Stimulated activated CD8-positive, alpha-beta memory T cell treated with anti-CD3 and anti-CD28 coated beads, Interleukin-12 subunit alpha, Interleukin-12 subunit beta, amount 100 ng/mL, for 4 hours (primary cell): ENCODE measurements around the gene PAQR5.
"Not testable (repeated sequence)": the region's sequence is repeated elsewhere in the genome, so short reads cannot be mapped to it uniquely, and the experiment has no call there.

ENCODE experiments used
- DNase-seq: peaks from one replicate; pipeline ENCODE4 v3.0.0-alpha.2; 2020; ENCODE audit warnings: low read depth

Gene PAQR5

GRCh38 chr15:69357773-69358771 is 59.4 kb downstream of the PAQR5 start:
- no peak for DNase-seq

DNA sequence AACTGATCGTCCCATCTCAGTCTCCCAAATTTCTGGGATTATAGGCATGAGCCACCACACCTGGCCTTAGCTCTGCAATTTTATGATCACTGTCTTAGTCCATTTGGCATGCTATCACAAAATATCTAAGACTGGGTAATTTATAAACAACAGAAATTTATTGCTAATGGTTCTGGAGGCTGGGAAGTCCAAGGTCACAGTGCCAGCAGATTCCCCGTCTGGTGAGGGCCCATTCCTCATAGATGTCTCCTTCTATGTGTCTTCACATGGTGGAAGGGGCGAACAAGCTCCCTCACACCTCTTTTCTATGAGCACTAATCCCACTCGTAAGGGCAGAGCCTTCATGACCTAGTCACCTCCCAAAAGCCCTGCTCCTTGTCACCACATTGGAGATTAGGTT is 60.1 kb downstream of the PAQR5 start:
- DNase-seq, result no peak

DNA sequence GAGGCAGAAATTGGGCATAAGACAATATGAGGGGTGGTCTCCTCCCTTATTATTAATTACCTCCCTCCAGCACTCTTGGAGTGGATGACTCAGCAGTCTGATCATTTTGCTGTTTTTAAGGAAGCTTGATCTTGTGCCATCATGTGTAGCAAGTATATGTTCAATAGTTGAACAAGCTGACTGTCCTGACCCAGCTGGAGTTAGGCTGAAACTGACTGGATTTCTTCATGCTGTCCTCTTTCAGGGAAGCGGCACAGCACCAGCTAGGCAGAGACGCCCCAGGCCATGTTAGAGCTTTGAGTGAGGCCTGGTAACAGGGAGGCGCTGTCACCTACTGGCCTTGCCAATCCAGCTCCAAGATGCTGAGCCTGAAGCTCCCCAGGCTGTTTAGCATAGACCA is 61.0 kb downstream of the PAQR5 start:
- no peak for DNase-seq

- DNase-seq, result no peak
Measured at GRCh38 chr15:69360642-69361041, 61.9 kb downstream of the PAQR5 start.

GRCh38 chr15:69367236-69367635 is 68.5 kb downstream of the PAQR5 start:
- DNase-seq, result no peak

- DNase-seq, result no peak
Measured at GRCh38 chr15:69369631-69370030, 70.9 kb downstream of the PAQR5 start.

DNA sequence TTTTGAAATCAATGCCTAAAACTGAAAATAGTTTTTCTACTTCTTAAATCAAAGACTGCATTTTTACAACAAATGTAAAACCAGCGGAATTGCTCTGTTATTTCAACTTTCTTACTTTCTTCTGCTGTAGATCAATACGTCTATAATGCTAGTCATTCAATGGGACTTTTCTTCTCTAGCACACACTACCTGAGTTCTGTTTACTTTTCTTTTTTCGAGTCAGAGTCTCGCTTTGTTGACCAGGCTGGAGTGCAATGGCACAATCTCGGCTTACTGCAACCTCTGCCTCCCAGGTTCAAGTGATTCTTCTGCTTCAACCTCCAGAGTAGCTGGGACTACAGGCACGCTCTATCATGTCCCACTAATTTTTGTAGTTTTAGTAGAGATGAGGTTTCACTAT is 74.7 kb downstream of the PAQR5 start:
- no peak for DNase-seq

- no peak for DNase-seq
Measured at GRCh38 chr15:69375151-69375790, 76.6 kb downstream of the PAQR5 start.

GRCh38 chr15:69377216-69377970 is 78.7 kb downstream of the PAQR5 start:
- DNase-seq, result no peak

DNA sequence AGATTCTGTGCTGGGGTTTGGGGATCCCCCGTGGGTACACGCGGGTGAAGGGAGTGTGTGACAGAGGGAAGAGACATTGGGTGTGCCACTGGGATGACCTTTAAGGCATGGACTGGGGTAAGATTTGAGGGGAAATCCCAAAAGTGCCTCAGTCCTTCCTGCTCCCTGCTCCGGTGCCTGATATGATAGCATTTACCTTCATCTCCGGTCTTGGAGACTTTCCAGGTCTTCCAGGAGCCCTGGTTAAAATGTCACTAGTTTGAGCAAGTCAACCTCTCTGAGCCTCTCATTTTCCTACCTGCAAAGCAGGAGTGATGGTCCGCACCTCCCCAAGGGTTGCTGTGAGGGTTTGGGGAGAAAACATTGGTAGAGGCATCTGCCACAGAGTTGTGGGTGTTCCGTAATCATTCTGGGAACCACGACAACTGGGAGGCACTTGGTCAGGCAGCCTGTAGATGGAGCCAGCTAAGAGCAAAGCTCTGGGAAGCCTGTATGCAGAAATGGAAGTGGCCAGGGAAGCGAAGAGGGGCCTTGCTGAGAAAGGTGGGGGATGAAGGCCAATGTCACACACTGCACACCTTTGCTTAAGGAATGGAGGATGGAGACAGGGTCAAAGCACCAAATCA is 81.5 kb downstream of the PAQR5 start:
- DNase-seq, result no peak

- no peak for DNase-seq
Measured at GRCh38 chr15:69380726-69381105, 82.0 kb downstream of the PAQR5 start.

- DNase-seq, result not testable (repeated sequence)
Measured at GRCh38 chr15:69382176-69382575, 83.5 kb downstream of the PAQR5 start.

DNA sequence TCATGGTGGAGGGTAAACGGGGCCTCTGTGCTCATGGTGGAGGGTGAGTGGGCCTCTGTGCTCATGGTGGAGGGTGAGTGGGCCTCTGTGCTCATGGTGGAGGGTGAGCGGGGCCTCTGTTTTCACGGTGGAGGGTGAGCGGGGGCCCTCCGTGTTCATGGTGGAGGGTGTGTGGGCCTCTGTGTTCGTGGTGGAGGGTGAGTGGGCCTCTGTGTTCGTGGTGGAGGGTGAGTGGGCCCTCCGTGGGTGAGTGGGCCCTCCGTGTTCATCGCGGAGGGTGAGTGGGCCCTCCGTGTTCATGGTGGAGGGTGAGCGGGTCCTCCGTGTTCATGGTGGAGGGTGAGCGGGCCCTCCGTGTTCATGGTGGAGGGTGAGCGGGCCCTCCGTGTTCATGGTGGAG is 85.4 kb downstream of the PAQR5 start:
- DNase-seq, result not testable (repeated sequence)

GRCh38 chr15:69384626-69385598 is 86.2 kb downstream of the PAQR5 start:
- DNase-seq, result no peak

- DNase-seq, result no peak
Measured at GRCh38 chr15:69385831-69386230, 87.1 kb downstream of the PAQR5 start.

GRCh38 chr15:69386284-69386683 is 87.6 kb downstream of the PAQR5 start:
- no peak for DNase-seq

DNA sequence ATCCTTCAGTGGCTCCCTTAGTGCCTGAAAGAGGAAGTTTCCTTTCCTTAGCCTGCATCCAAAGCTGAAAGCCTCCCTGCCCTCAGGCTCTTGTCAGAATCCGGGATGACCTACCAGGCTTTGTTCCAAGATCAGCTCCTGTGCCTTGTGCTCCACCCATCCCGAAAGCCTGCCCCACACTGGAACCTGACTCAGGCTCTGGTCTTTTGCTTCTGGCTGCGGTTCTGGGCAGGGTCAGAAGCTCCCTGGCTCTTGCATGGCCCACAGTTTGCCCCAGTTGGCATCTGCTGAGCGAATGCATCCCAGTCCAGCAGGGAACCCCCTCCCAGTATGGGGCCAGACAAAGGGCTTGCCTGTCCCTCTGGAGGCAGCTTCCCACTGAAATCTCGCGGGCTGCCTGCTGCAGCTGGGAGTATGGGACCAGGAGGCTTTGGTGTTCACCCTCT is 89.6 kb downstream of the PAQR5 start:
- no peak for DNase-seq

- DNase-seq, result no peak
Measured at GRCh38 chr15:69389426-69389825, 90.7 kb downstream of the PAQR5 start.

- no peak for DNase-seq
Measured at GRCh38 chr15:69390575-69390974, 91.9 kb downstream of the PAQR5 start.

DNA sequence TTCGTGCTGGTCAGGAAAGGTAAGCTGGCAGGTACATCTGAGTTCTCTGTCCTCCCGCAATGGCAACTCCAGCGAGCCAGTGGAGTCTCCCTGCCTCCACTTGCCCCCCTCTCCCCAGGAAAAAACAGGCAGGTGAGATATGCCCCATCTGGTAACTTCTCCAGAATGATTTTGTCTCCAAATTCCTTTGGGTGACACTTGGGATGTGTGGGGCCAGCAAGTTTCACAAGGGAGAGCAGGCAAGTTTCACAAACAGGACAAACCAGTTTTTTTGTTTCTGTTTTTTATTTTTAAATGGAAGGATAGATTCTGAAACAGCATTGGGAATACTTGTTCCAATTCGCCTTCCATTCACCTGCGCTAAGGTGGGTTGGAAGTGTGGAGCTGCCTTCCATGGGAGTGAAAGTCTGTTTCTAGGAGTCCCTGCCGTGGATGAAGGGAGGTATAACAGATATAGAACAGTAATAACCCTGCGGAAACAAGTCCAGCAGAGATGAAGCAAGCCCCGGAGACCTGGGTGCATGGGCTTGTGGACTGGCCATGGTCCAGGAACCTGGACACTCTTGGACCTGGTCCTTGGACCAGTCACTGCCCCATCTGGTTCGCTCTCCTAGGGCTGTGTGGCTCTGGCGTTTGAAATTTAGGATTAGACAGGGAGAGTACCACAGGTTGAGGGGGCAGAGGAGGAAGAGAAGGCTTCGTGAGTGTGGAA is 92.5 kb downstream of the PAQR5 start:
- DNase-seq, result no peak
